Myocyte (in vitro differentiated cells): Measurements from ENCODE around the gene KRTAP3-3. TPM values are rescaled to one million over a fixed set of nuclear protein-coding genes. Genes with fewer than 3 reads are reported as not detected.

Experiments used
- DNase-seq: peaks from one replicate; pipeline ENCODE4 v3.0.0-alpha.2; 2012; ENCODE audit warnings: low read depth
- polyA plus RNA-seq: library from polyadenylated mRNA; unstranded; fragments of >200 nt; gene quantifications from one replicate; pipeline ENCODE4 v1.2.1, GENCODE V29; 2012; ENCODE audit warnings: missing spikeins
- total RNA-seq: library from RNA; depleted of rRNA; stranded (reverse); fragments of >200 nt; gene quantifications from 2 replicates; pipeline ENCODE4 v1.2.3, GENCODE V29; 2014

The KRTAP3-3 gene
- not detected in 2 replicates for total RNA-seq
- not detected for polyA plus RNA-seq

GRCh38 chr17:40993839-40994238 lies at the start of gene KRTAP3-3:
TSS of gene KRTAP3-3 (minus strand) at chr17:40994164. CDS start at chr17:40994097, 67 bp downstream.
- peak; percentile 44 for DNase-seq

DNA sequence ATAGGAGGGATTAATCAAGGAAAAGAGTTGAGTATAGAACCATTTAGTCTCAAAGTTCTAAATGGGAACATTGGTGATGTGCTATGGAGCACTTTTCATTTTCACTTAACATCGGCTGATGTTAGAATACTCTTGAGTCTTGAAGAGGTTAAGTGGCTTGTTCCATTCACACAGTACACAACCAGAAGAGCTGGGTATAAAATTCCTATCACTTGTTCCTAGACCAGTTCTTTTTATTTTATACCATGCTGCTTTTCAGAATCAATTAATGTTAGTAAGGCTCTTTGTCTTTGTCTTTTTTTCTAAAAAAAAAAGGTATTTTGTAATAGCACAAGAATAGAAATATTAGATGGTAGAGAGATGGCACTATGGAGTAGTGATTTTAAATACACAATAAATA lies 49.0 kb upstream of the KRTAP3-3 start:
- no peak for DNase-seq

DNA sequence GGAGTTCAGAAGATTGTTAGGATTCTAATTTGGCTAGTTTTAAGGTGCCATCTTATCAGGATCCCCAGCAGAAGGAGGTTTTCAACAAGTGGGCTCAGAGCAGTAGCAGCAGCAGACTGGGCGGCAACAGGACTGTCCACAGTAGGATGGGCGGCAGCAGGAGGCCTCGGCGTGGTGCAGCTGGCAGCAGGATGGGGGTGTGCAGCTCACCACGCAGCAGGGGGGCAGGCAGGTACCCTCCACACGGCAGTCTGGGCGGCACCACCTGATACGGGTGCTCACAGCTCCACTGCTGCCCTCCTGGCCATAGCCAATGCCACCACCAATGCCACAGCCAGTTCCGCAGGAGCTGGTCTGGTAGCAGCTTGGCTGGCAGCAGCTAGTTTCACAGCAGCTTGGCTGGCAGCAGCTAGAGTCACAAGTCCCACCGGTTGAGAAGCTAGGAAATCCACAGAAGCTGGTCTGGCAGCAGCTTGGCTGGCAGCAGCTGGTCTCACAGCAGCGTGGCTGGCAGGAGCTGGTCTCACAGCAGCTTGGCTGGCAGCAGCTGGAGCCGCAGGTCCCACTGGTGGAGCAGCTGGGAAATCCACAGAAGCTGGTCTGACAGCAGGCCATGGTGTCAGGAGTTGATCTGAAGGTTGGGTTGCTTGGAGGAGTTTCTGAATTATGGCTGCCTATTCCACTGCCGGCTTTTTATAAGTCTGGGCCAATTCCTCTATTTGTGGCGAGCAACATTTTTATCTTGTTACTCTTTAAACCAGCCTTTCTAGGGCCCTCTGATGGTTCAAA lies 47.0 kb upstream of the KRTAP3-3 start, which contains the start of gene KRTAP1-1:
KRTAP1-1 (minus strand) TSS at position 668 of the 789 bp plus-strand sequence; CDS start at position 615, 53 bp downstream.
- peak; percentile 84 for DNase-seq

GRCh38 chr17:41037853-41038350 lies 43.9 kb upstream of the KRTAP3-3 start:
- no peak for DNase-seq

DNA sequence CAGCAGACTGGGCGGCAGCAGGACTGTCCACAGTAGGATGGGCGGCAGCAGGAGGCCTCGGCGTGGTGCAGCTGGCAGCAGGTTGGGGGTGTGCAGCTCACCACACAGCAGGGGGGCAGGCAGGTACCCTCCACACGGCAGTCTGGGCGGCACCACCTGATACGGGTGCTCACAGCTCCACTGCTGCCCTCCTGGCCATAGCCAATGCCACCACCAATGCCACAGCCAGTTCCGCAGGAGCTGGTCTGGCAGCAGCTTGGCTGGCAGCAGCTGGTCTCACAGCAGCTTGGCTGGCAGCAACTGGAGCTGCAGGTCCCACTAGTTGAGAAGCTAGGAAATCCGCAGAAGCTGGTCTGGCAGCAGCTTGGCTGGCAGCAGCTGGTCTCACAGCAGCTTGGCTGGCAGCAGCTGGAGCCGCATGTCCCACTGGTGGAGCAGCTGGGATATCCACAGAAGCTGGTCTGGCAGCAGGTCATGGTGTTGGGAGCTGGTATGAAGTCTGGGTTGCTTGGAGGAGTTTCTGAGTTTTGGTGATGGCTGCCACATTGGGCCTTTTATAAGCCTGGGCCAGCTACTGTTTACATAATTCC lies 40.5 kb upstream of the KRTAP3-3 start, which contains the start of gene KRTAP1-3:
KRTAP1-3 (minus strand) TSS at position 529 of the 590 bp plus-strand sequence; CDS start at position 476, 53 bp downstream.
- peak; percentile 72 for DNase-seq

DNA sequence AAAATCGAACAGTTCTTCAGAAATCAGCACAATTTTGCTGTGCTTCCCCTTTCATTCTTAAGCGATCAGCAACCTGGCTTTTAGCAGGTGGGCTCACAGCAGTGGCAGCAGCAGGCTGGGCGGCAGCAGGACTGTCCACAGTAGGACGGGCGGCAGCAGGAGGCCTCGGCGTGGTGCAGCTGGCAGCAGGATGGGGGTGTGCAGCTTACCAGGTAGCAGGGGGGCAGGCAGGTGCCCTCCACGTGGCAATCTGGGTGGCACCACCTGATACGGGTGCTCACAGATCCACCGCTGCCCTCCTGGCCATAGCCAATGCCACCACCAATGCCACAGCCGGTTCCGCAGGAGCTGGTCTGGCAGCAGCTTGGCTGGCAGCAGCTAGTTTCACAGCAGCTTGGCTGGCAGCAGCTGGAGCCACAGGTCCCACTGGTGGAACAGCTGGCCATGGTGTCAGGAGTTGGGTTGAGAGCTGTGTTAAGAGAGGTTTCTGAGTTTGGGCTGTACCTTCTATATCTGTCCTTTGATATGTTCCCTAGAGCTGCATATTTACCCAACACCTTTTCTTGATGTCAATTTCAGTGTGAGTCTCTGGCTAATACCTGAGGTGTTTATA lies 35.8 kb upstream of the KRTAP3-3 start, which contains the start of gene KRTAP1-4:
KRTAP1-4 (minus strand) TSS at position 563 of the 613 bp plus-strand sequence; CDS start at position 446, 117 bp downstream.
- no peak for DNase-seq

GRCh38 chr17:41026715-41027471 lies 32.9 kb upstream of the KRTAP3-3 start, which contains the start of gene KRTAP1-5:
TSS of gene KRTAP1-5 (minus strand) at chr17:41027208. CDS start at chr17:41027155, 53 bp downstream.
- DNase-seq: peak; percentile 90

DNA sequence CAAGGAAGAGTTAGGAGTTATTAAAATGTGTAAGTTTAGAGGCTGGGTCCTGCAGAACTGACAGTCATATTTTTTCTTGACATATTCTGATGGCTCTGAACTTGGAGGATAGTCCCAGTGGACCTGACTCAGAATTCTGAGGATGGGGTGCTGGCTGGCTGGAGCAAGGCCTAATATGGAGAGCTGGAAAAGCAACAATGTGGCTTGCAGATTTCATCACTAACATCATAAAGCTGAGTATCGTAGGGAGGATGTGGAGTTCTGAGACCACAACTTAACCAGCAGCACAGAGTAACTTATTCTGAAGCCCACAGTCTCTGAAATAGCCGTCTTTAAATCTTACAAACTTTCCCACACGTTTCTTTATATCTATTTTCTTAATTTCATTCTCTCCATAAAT lies 30.7 kb upstream of the KRTAP3-3 start:
- DNase-seq: no peak

GRCh38 chr17:41020336-41020735 lies 26.4 kb upstream of the KRTAP3-3 start:
- no peak for DNase-seq

GRCh38 chr17:41019415-41019814 lies 25.5 kb upstream of the KRTAP3-3 start:
- DNase-seq: no peak

DNA sequence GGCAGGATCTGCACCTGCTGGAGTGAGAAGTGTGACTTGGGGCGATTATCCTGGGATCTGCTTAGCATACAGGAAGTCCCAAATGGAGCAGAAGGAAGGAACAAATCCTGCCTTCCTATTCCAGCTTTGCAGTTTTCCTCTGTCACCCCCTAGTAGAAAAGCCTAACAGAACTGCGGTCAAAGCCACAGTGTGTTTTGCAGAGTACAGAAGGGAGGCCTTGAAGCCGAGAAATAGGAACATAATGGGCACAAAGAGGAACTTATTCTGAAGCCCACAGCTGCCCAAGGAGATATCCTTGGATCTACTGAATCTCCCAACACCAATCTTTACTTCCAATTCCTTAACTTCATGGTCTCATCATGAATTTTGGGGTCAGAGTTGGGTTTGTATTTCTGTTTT lies 24.6 kb upstream of the KRTAP3-3 start:
- no peak for DNase-seq

- DNase-seq: no peak
These were observed 22.7 kb upstream of the KRTAP3-3 start for GRCh38 chr17:41016578-41017215.

- DNase-seq: no peak
These were observed 21.5 kb upstream of the KRTAP3-3 start for GRCh38 chr17:41015454-41015853.

DNA sequence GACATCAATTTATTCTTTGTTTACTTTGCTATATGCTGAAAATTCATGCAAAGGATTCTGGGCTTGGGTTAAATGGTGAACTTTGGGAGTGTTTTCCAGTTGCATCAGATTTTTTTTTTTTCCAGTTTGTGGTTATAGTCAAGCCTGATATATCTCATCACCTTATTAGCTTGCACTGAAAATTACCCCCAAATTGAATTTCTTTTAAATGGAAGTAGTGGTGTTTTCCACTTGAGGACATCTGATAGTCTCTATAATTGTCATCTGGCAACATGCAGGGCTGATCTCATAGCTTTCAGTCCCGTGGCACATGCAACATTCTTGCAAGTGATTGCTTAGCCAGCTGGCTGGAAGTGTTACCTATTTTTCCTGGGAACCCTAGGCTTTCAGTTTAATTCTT lies 19.6 kb upstream of the KRTAP3-3 start:
- DNase-seq: peak; percentile 81

DNA sequence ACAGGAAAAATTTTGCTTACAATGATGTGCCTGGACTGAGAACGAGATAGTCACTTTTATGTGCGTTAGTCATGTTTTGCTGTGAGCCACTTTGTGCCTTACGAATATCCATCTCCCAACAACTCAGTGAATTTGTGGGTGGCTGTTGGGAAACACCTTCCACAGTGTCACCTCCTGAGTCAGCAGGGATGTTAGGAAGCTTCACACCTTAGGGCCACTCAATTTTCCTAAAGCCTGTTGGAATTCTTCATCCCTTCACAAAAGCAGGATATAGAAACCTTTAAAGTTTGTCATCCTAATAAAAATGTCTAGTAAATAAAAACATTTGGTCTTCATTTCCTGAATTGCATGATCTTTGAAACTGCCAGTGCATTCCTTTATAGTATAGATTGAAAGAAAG lies 19.2 kb upstream of the KRTAP3-3 start:
- no peak for DNase-seq

DNA sequence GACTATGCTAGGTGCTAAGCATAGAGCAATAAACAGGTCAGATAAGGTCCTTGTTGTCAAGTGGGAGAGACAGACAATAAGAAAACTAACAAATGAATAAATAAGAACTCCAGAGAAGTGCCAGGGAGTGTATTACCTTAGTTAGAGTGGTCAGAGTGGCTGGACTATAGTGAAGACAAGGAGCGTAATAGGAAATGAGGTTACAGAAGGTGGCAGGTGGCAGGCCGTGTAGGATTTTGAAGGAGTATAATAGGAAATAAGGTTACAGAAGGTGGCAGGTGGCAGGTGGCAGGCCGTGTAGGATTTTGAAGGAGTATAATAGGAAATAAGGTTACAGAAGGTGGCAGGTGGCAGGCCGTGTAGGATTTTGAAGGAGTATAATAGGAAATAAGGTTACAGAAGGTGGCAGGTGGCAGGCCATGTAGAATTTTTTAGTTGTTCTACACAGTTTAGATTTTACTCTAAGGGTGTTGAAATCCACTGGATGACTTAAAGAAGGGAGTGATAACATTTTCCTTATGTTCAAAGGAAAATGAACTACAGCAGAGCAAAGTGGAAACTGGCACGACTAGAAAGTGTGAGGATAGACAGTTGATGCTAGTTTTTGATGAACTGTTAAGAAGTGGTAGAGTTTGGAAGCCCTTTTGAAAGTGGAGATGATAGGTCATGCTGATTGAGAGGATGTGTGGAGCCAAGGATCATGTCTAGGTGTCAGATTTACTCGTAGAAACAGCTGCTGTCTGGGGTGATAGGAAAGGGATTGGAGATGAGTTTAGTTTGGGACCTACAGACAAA lies 18.6 kb upstream of the KRTAP3-3 start:
- DNase-seq: no peak

GRCh38 chr17:41010441-41010840 lies 16.5 kb upstream of the KRTAP3-3 start:
- no peak for DNase-seq

- DNase-seq: no peak
These were observed 16.0 kb upstream of the KRTAP3-3 start for GRCh38 chr17:41009936-41010335.

- no peak for DNase-seq
These were observed 15.4 kb upstream of the KRTAP3-3 start for GRCh38 chr17:41009301-41009760.
